Suppressor macrophage treated with lipopolysaccharide for 4 hours (primary cell): ENCODE results near the gene ABCF2.

ENCODE experiments used
- DNase-seq: peaks from one replicate; pipeline ENCODE4 v3.0.0-alpha.2; 2020

Gene ABCF2

GRCh38 chr7:151252561-151252835 is 25.5 kb upstream of the ABCF2 start:
- DNase-seq = no peak

DNA sequence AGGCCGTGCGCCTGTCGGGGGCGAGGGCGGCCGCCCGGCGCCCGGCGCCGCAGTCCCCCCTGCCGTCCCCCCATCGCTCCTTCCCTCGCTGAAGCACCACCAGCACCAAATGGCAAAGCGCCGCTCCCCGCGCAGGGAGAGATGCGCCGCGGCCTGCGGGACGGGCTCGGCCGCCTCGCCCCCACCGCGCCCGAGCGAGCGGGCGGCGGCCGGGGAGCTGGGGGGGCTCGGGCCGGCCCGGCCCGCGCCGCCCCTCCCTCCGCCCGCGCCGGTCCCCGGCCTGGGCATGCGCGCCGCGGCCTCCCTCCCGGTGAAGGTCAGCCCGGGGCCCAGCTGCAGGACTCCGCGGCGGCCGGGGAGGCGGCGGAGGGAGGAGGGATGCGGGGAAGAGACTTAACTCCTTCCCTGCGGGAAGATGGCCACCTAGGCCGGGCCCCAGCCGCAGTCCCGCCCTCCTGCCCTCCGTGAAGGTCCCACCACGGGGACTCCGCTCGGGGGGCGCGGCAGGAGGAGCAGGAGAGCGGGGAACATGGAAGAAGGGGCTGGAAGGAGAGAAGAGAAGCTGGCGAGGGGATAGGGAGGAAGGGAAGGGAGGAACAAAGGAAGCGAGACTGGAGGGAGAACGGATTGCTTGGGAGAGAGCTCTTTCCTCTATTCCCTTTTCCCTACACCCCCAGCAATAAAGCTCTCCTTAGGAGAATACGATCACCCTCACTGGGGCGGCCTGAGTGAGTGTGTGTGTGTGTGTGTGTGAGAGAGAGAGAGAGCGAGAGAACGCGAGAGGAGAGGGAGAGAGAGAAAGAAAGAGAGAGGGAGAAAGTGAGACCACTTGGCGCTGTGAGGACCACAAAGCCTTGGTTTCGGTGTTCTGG is 24.9 kb upstream of the ABCF2 start:
- DNase-seq = peak; percentile 27

DNA sequence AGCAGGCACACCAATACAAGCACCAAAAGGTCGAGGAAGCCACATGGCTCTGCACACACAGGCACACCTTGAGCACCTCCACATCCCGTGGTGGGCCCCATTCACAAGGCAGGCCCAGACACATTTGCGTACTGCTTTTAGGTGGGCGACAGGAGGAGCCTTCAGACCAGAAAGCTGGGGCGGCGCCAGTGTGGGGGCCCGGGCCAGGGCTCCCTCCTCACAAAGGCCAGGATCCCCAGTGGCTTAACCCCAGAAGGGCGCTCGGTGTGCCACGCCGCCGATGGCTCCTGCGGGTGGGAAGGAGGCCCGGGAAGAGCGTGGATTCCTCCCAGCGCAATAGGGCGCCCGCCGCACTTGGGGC is 24.3 kb upstream of the ABCF2 start:
- no peak for DNase-seq

- DNase-seq = no peak
These were observed 23.5 kb upstream of the ABCF2 start for GRCh38 chr7:151250181-151251132.

DNA sequence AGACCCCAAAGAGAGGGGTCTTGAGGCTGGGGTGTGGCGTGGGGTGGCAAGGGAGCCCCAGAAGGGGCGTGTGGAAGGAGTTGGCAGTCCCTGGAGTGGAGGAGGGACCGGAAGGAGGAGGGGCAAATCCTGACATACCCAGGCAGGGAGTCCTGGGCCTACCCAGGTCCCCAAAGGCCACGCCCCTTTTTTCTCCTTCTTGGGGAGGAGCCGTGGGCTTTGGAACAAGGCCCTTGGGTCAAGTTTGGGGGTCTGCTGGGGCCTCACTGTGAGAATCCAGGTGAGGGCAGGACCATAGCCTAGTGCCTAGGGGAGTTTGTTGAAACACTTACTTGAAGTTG is 22.7 kb upstream of the ABCF2 start:
- no peak for DNase-seq

DNA sequence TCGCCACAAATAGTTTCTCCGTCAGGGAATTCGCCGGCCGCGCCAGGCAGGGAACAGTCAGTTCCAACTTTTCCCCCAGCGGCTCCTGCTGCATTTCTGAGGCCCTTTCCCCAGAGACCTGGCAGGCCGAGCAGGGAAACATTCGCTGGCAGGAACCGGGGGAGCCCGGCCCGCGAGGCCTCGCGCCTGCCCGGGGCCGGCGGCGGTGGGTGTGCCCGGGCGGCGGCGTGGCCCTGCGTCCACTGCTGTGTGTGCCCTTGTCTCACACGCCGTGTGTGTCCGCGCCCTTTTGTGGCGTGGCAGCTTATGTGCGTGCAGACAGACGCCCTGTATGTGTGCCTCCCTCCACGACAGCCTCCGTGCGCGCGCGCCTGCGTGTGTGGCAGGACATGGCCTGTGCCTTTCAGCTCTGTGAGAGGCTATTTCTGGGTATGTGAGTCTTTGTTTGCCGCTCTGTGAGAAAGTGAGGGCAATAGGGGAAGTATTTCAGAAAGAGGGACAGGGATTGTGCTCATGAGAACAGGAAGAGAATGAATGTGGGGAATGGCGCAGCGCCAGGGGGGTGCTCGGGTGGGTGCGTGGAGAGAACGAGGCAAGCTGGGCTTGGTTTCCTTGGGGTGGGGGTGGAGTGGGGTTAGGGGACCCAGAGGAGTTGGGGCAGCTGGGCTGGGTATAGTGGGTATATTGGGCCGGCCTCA is 22.2 kb upstream of the ABCF2 start:
- peak; percentile 72 for DNase-seq

GRCh38 chr7:151248346-151249033 is 21.5 kb upstream of the ABCF2 start, which contains the start of gene SMARCD3:
SMARCD3 (minus strand) TSS chr7:151248694; CDS start chr7:151248562, 132 bp downstream.
- peak; percentile 25 for DNase-seq

DNA sequence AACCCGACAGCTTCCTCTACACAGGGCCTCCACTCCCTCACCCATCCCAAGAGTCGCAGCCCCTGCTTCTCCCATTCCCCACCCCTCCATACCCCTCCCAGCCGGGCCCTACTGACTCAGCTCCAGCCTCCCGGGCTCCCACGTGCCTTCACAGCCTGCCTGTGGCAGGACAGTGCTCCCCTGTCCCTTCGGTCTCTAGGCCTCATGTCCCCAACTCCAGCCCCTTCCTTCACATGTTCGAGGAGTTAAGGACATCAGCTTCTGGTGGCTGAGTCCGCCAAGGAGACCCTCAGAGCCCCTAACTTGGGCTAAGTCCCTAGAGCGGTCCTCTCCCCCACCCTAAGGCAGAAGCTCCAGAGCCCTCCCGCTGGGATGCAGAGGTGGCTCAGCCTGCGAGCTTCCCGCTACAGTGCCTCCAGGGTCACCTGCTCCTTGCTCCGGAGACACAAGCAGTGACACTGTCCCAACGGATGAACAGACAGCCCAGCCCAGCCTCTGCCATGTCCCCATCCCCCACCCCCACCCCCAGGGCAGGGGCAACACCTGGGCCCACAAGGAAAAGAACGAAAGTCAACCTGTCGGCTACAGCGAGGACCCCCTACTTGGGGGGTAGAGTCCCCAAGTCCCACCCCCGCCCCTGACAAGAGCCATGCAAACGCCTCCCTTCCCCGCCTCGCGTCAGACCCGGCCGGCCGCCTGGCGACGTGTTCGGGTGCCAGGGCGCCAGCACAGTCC is 20.8 kb upstream of the ABCF2 start:
- no peak for DNase-seq

DNA sequence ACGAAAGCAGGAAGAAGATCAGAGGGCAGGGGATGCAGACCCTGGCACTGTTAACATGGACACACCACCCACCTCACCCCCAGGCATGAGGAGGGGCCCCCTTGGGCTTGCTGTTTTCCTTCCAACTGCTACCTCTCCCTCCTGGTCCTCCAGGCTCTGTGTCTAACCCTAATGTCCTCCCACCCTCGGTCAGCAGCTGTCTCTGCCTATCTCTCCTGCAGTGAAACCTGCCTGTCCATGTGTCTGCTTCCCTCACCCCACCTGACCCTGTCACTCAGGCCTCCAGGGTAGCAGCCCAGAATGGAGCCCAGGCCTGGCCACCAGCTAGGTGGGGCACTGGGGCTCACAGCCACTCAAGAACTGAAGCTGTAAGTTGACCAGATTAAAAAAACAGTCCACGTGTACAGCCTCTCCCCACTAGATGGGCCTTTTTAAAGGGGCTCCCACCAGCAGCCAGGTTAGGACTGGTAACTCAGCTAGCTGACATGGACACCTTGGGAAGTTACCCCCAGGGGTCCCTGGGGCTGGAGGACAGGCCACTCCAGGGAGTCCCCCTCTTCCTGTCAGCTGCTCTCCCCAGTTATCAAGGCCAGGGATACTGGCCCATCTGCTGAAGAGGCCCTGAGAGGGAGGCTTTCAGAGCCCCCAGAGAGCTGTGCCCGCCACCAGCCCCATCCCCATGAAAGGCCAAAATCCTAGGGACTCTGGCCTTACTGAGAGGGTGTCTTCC is 20.0 kb upstream of the ABCF2 start:
- no peak for DNase-seq

- DNase-seq = no peak
These were observed 19.3 kb upstream of the ABCF2 start for GRCh38 chr7:151246102-151246850.

GRCh38 chr7:151245360-151246101 is 18.5 kb upstream of the ABCF2 start:
- peak; percentile 59 for DNase-seq

DNA sequence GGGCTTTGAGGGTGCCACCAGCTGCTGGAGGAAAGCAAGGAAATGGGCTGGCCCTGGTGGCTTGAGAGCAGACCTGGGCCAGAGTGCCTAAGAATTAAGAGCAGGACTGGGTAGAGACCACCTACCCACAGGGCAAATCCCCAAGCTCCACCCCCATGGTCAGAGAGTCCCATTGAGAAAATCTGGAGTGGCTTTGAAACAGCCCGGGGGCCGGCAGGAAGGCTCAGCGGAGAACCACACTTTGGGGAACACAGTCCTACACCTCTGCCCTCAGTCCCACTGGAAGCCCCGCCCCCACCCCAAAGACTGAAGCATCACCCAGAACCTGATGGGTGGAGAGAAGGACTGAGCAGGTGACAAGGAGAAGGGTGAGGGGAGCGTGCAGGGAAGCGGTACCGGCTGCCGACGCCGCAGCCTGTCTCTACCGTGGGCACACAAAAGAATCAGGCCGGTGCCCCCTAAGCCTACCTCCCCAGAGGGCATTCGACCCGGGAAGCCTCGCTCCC is 17.9 kb upstream of the ABCF2 start:
- DNase-seq = no peak

DNA sequence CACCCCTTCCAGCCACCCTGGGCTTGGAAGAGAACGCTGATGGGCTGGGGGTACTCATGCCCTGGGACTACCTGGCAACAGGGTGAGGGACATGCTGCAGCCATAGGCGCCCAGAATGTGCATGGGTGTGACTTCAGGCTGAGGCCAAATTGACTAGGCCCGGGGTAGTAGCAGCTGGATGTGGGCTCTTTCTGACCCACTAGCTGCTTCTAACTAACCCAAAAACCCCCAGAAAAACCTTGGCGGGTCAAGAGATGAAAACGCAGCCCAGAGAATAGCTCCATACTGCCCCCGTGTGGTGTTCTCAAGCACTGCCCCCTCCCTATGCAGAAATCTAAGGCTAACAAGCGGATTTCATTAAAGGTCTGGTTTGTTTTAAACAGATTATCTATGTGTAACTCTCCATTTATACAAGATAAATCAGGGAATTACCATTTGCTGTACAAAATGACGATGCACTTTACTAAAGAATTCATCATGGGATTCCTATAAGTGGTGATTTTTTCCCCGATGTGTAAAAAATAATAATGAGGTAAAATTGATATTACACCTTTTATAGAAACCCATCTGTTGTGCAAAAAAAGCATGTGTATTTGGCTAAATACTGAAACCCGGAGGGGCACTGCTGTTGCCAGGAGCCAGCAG is 17.3 kb upstream of the ABCF2 start:
- DNase-seq = peak; percentile 77

- DNase-seq = no peak
These were observed 16.6 kb upstream of the ABCF2 start for GRCh38 chr7:151243408-151244195.

- no peak for DNase-seq
These were observed 16.0 kb upstream of the ABCF2 start for GRCh38 chr7:151243045-151243349.

- no peak for DNase-seq
These were observed 15.4 kb upstream of the ABCF2 start for GRCh38 chr7:151242159-151243044.

- no peak for DNase-seq
These were observed 14.7 kb upstream of the ABCF2 start for GRCh38 chr7:151241755-151242096.
